GM23338 (cell line): ENCODE data around the gene TMEM63C. TPM values are rescaled to one million over a fixed set of nuclear protein-coding genes. Genes with fewer than 3 reads are reported as not detected.

ENCODE experiments used
- ATAC-seq: fragments of 200-7000 bp; cut with Tn5 transposase; 3 replicates; pipeline ENCODE4 v1.9.1; 2020
- DNase-seq: peaks from one replicate; pipeline ENCODE4 v3.0.0-alpha.2; 2015; ENCODE audit warnings: low spot score
- H2AFZ ChIP-seq: fragments of 200-600 bp; sonication (generic); 2 replicates; pipeline ENCODE4 v1.8.0; 2016; ENCODE audit warnings: antibody characterized with exemption, mild to moderate bottlenecking, moderate library complexity
- H3F3A ChIP-seq: fragments of 200-600 bp; sonication (generic); replicated peaks from 2 replicates; pipeline ENCODE4 v1.8.0; 2017; ENCODE audit warnings: antibody characterized with exemption, mixed run types, low read depth
- H3K27ac ChIP-seq: fragments of 200-600 bp; sonication (generic); 2 replicates; pipeline ENCODE4 v1.6.1; 2016; ENCODE audit warnings: low read depth
- H3K27me3 ChIP-seq: fragments of 200-600 bp; sonication (generic); 2 replicates; pipeline ENCODE4 v1.8.0; 2016; ENCODE audit warnings: mild to moderate bottlenecking, mixed run types, moderate library complexity; ENCODE audit not compliant: insufficient read depth
- H3K36me3 ChIP-seq: fragments of 200-600 bp; sonication (generic); 2 replicates; pipeline ENCODE4 v1.8.0; 2016; ENCODE audit warnings: mild to moderate bottlenecking; ENCODE audit not compliant: insufficient read depth
- H3K4me1 ChIP-seq: fragments of 200-600 bp; sonication (generic); 2 replicates; pipeline ENCODE4 v1.8.0; 2016; ENCODE audit warnings: mild to moderate bottlenecking, moderate library complexity; ENCODE audit not compliant: insufficient read depth
- H3K4me2 ChIP-seq: fragments of 200-600 bp; sonication (generic); 2 replicates; pipeline ENCODE4 v1.7.1; 2017; ENCODE audit warnings: mixed run types
- H3K4me3 ChIP-seq: fragments of 200-600 bp; sonication (generic); 2 replicates; pipeline ENCODE4 v1.6.1; 2016; ENCODE audit warnings: mixed run types
- H3K79me2 ChIP-seq: fragments of 200-600 bp; sonication (generic); replicated peaks from 2 replicates; pipeline ENCODE4 v1.8.0; 2017; ENCODE audit warnings: mild to moderate bottlenecking; ENCODE audit not compliant: insufficient read depth
- H3K9me2 ChIP-seq: fragments of 200-600 bp; sonication (generic); 2 replicates; pipeline ENCODE4 v1.8.0; 2017; ENCODE audit not compliant: insufficient read depth
- H4K20me1 ChIP-seq: fragments of 200-600 bp; sonication (generic); replicated peaks from 2 replicates; pipeline ENCODE4 v1.8.0; 2017; ENCODE audit warnings: mild to moderate bottlenecking; ENCODE audit not compliant: insufficient read depth
- H3K27ac Mint-ChIP-seq: 2 replicates; pipeline ENCODE4 v1.8.0; 2020; ENCODE audit warnings: inconsistent platforms, mild to moderate bottlenecking, moderate library complexity, mixed read lengths
- H3K27me3 Mint-ChIP-seq: 3 replicates; pipeline ENCODE4 v1.8.0; 2022; ENCODE audit warnings: low read depth, mild to moderate bottlenecking, moderate library complexity, mixed read lengths, inconsistent platforms; ENCODE audit not compliant: insufficient read depth, poor library complexity
- H3K36me3 Mint-ChIP-seq: 3 replicates; pipeline ENCODE4 v1.8.0; 2021; ENCODE audit warnings: low read depth, mild to moderate bottlenecking, inconsistent platforms, moderate library complexity, mixed read lengths
- H3K4me1 Mint-ChIP-seq: 3 replicates; pipeline ENCODE4 v1.8.0; 2020; ENCODE audit warnings: mild to moderate bottlenecking, inconsistent platforms, mixed read lengths
- H3K4me3 Mint-ChIP-seq: 3 replicates; pipeline ENCODE4 v1.8.0; 2021; ENCODE audit warnings: moderate library complexity, mild to moderate bottlenecking, inconsistent platforms, mixed read lengths
- H3K9me3 Mint-ChIP-seq: 3 replicates; pipeline ENCODE4 v1.8.0; 2020; ENCODE audit warnings: moderate library complexity, mild to moderate bottlenecking, inconsistent platforms, mixed read lengths
- CREB1 ChIP-seq: fragments of 250-450 bp; sonication (Bioruptor Pico); IDR thresholded peaks from 2 replicates; pipeline ENCODE4 v1.5.0; 2020; ENCODE audit warnings: low read depth, mild to moderate bottlenecking, moderate library complexity
- CTCF ChIP-seq, 2 experiments: fragments of 200-600 bp in 1 of 2; sonication (generic) in 1 of 2; conservative IDR thresholded peaks; 2 replicates each; pipeline versions ENCODE4 v1.5.1 to v1.6.1; 2016 to 2017; ENCODE audit warnings: antibody characterized with exemption in 2 of 2, low read depth in 2 of 2, mild to moderate bottlenecking in 2 of 2, moderate library complexity in 1 of 2
- ETS1 ChIP-seq: IDR thresholded peaks from 2 replicates; pipeline ENCODE4 v1.6.1; 2016; ENCODE audit warnings: antibody characterized with exemption
- EZH2 ChIP-seq: fragments of 200-600 bp; sonication (generic); IDR thresholded peaks from one replicate; pipeline ENCODE4 v1.8.0; 2017; ENCODE audit warnings: antibody characterized with exemption, mild to moderate bottlenecking, low read depth; ENCODE audit not compliant: unreplicated experiment
- EZH2phosphoT487 ChIP-seq: fragments of 200-600 bp; sonication (generic); IDR thresholded peaks from one replicate; pipeline ENCODE4 v1.8.1; 2018; ENCODE audit warnings: antibody characterized with exemption; ENCODE audit not compliant: unreplicated experiment
- JUNB ChIP-seq: IDR thresholded peaks from one replicate; pipeline ENCODE4 v1.6.1; 2016; ENCODE audit warnings: antibody characterized with exemption; ENCODE audit not compliant: unreplicated experiment
- NANOG ChIP-seq: IDR thresholded peaks from 2 replicates; pipeline ENCODE4 v1.6.1; 2016; ENCODE audit warnings: antibody characterized with exemption, borderline replicate concordance
- POLR2AphosphoS5 ChIP-seq: IDR thresholded peaks from 2 replicates; pipeline ENCODE4 v1.6.1; 2016; ENCODE audit warnings: antibody characterized with exemption, low read depth
- REST ChIP-seq: IDR thresholded peaks from one replicate; pipeline ENCODE4 v1.6.1; 2018; ENCODE audit warnings: antibody characterized with exemption; ENCODE audit not compliant: unreplicated experiment
- STAT1 ChIP-seq: IDR thresholded peaks from one replicate; pipeline ENCODE4 v1.6.1; 2016; ENCODE audit warnings: antibody characterized with exemption; ENCODE audit not compliant: unreplicated experiment
- ZNF114 ChIP-seq: fragments of 250-450 bp; sonication (Bioruptor Pico); IDR thresholded peaks from 2 replicates; pipeline ENCODE4 v1.5.0; 2020; ENCODE audit warnings: mild to moderate bottlenecking, moderate library complexity
- ZNF331 ChIP-seq: fragments of 250-450 bp; sonication (Bioruptor Pico); IDR thresholded peaks from 2 replicates; pipeline ENCODE4 v1.5.0; 2020; ENCODE audit warnings: low read depth, mild to moderate bottlenecking, moderate library complexity
- ZNF462 ChIP-seq: fragments of 250-450 bp; sonication (Bioruptor Pico); IDR thresholded peaks from 2 replicates; pipeline ENCODE4 v1.5.0; 2020; ENCODE audit warnings: mild to moderate bottlenecking, moderate library complexity
- polyA plus RNA-seq: library from polyadenylated mRNA; unstranded; fragments of >200 nt; fragmentation: Nextera tagmentation; extraction: Ambion mirVana; gene quantifications from 2 replicates; pipeline ENCODE4 v1.2.1, GENCODE V29; 2016
- total RNA-seq: library from RNA; depleted of rRNA; stranded (reverse); fragments of >200 nt; shearing (Covaris generic); gene quantifications from 2 replicates; pipeline ENCODE4 v1.2.3, GENCODE V29; 2014

TMEM63C gene
- total and polyA plus RNA-seq, 2 experiments from 2014 or later: 2.1 to 6.3 TPM

GRCh38 chr14:77271113-77271710 is 89.6 kb downstream of the TMEM63C start, which contains the start of gene NGB (continued):
- TF ChIP-seq ZNF462 (CRISPR knock-in tag) (no peak), ZNF114 (no peak), ZNF331 (CRISPR knock-in tag) (no peak), JUNB (no peak)

- H3K36me3 ChIP-seq: no peaks in the 10 kb centered on the region
- ATAC-seq (no peak), DNase-seq (no peak)
- H4K20me1 ChIP-seq: no peaks in the 10 kb centered on the region; the same call in 1 of the 2 replicates
- no peak overlapping the region for H3K4me2 ChIP-seq
- H3K9me2 ChIP-seq: no peaks in the 10 kb centered on the region
- H3K79me2 ChIP-seq: no peaks in the 10 kb centered on the region
- Mint-ChIP-seq H3K36me3 (no peaks in the 10 kb centered on the region), H3K4me3 (no peak overlapping the region; the same call in 2 of the 3 replicates), H3K9me3 (peaks cover 2% of the 10 kb centered on the region; the same call in 2 of the 3 replicates), H3K27ac (no peak overlapping the region), H3K4me1 (peaks cover 10% of the 10 kb centered on the region), H3K27me3 (peaks cover 48% of the 10 kb centered on the region)
- no peak overlapping the region for H3K4me3 ChIP-seq
- peaks cover 4% of the 10 kb centered on the region; the same call in 1 of the 2 replicates for H3F3A ChIP-seq
- no peaks in the 10 kb centered on the region; the same call in 1 of the 2 replicates for H3K4me1 ChIP-seq
- H2AFZ ChIP-seq: no peak overlapping the region
- H3K27ac ChIP-seq: no peak overlapping the region
- H3K27me3 ChIP-seq: peaks cover 53% of the 10 kb centered on the region
- TF ChIP-seq POLR2AphosphoS5: no peak
- TF ChIP-seq ETS1: no peak
- TF ChIP-seq CTCF (conservative IDR thresholded peaks at IDR 0.05; ENCODE audit: low read depth in 2 of 2): no peak
- no peak for TF ChIP-seq EZH2phosphoT487
- TF ChIP-seq ZNF114: no peak
- no peak for TF ChIP-seq ZNF331 (CRISPR knock-in tag)
- TF ChIP-seq JUNB: no peak
- TF ChIP-seq EZH2: no peak
- no peak for TF ChIP-seq STAT1
- TF ChIP-seq REST: no peak
- no peak for TF ChIP-seq CREB1 (CRISPR knock-in tag)
- no peak for TF ChIP-seq NANOG
Observed at GRCh38 chr14:77272261-77272660, 90.7 kb downstream of the TMEM63C start.
